Tibial nerve (tissue), 3 donors: ENCODE results near the gene AGR3.

Source experiments
- POLR2A ChIP-seq, 2 donors: fragments of 450-650 bp; IDR thresholded peaks; one replicate each; pipeline ENCODE4 v1.6.1; 2017; ENCODE audit warnings: antibody characterized with exemption in 2 of 2, mild to moderate bottlenecking in 2 of 2, moderate library complexity in 2 of 2
- TF ChIP-seq, protein P1 (sequence below), 5 experiments: fragments of 200-600 bp in 3 of 5; fragments of 450-650 bp in 2 of 5; sonication (generic) in 3 of 5; IDR thresholded peaks; one replicate each; pipeline ENCODE4 v1.5.1; 2016 to 2019; ENCODE audit warnings: antibody characterized with exemption in 5 of 5, mild to moderate bottlenecking in 3 of 5, moderate library complexity in 2 of 5

DNA sequence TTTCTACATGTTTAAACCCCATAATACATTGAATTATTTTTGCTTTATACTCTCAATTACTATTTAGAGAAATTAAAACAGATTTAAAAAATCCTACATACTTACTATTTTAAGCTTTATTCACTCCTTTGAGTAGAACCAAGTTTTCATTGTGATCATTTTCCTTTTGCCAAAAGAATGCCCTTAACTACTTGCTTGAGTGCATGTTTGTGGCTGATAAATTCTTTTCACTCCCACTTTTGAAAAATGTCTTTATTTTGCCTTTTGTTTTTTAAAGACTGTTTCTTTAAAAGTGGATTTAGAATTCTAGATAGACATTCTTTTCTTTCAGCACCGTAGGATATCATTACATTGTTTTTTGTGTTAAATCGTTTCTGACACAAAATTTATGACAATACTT is 22.3 kb upstream of the AGR3 start:
- TF ChIP-seq, protein P1, sequence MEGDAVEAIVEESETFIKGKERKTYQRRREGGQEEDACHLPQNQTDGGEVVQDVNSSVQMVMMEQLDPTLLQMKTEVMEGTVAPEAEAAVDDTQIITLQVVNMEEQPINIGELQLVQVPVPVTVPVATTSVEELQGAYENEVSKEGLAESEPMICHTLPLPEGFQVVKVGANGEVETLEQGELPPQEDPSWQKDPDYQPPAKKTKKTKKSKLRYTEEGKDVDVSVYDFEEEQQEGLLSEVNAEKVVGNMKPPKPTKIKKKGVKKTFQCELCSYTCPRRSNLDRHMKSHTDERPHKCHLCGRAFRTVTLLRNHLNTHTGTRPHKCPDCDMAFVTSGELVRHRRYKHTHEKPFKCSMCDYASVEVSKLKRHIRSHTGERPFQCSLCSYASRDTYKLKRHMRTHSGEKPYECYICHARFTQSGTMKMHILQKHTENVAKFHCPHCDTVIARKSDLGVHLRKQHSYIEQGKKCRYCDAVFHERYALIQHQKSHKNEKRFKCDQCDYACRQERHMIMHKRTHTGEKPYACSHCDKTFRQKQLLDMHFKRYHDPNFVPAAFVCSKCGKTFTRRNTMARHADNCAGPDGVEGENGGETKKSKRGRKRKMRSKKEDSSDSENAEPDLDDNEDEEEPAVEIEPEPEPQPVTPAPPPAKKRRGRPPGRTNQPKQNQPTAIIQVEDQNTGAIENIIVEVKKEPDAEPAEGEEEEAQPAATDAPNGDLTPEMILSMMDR (IDR thresholded peaks at IDR 0.05) = no peak
- no peak for TF ChIP-seq POLR2A (IDR thresholded peaks at IDR 0.05)
